SK-N-SH (cell line): Measurements from ENCODE around the gene TRPV5.

Experiments used
- CTCF ChIP-seq: fragments of 200-600 bp; sonication (generic); IDR thresholded peaks from 2 replicates; pipeline ENCODE4 v1.6.1; 2017; ENCODE audit warnings: antibody characterized with exemption, mild to moderate bottlenecking, moderate library complexity
- EP300 ChIP-seq, 2 experiments: IDR thresholded peaks; 2 replicates each; pipeline versions ENCODE4 v1.4.0 to v1.6.1; 2012; ENCODE audit warnings: borderline replicate concordance in 1 of 2, low read depth in 1 of 2, low read length in 1 of 2
- EZH2phosphoT487 ChIP-seq: fragments of 200-600 bp; sonication (generic); IDR thresholded peaks from 2 replicates; pipeline ENCODE4 v1.6.1; 2017; ENCODE audit warnings: low read depth, mixed run types, mild to moderate bottlenecking, antibody characterized with exemption, moderate library complexity, borderline replicate concordance
- IRF3 ChIP-seq: fragments of 150-350 bp; IDR thresholded peaks from 2 replicates; pipeline ENCODE4 v1.6.1; 2016; ENCODE audit warnings: mild to moderate bottlenecking, low read depth, low read length
- MAX ChIP-seq: IDR thresholded peaks from 2 replicates; pipeline ENCODE4 v1.4.0; 2012; ENCODE audit warnings: low read depth
- POLR2AphosphoS5 ChIP-seq: IDR thresholded peaks from 2 replicates; pipeline ENCODE4 v1.6.1; 2012; ENCODE audit warnings: low read depth, low read length
- RAD21 ChIP-seq: IDR thresholded peaks from 2 replicates; pipeline ENCODE4 v1.6.1; 2012; ENCODE audit warnings: mild to moderate bottlenecking, low read length
- RCOR1 ChIP-seq: fragments of 150-350 bp; IDR thresholded peaks from 2 replicates; pipeline ENCODE4 v1.6.1; 2017; ENCODE audit warnings: antibody characterized with exemption, low read length
- SIN3A ChIP-seq: IDR thresholded peaks from 2 replicates; pipeline ENCODE4 v1.6.1; 2012; ENCODE audit warnings: low read depth, mild to moderate bottlenecking, low read length, moderate library complexity, borderline replicate concordance
- YY1 ChIP-seq: IDR thresholded peaks from 2 replicates; pipeline ENCODE4 v1.4.0; 2012; ENCODE audit warnings: low read depth, mild to moderate bottlenecking

- no peak for TF ChIP-seq CTCF
- TF ChIP-seq RAD21: no peak
- no peak for TF ChIP-seq MAX
- TF ChIP-seq EZH2phosphoT487: no peak
- TF ChIP-seq POLR2AphosphoS5: no peak
- TF ChIP-seq YY1: no peak
- no peak for TF ChIP-seq EP300 (IDR thresholded peaks at IDR 0.05; ENCODE audit: borderline replicate concordance in 1 of 2, low read depth in 1 of 2, low read length in 1 of 2)
- TF ChIP-seq RCOR1: no peak
- TF ChIP-seq SIN3A: no peak
- no peak for TF ChIP-seq IRF3
These were observed 58.7 kb downstream of the TRPV5 start for GRCh38 chr7:142874837-142875236.
